ENCODE data around the gene WDR43. TPM values are rescaled to one million over a fixed set of nuclear protein-coding genes. Genes with fewer than 3 reads are reported as not detected.

WDR43 gene
- total RNA-seq, 1 experiment from 2014 or later: 112 TPM

DNA sequence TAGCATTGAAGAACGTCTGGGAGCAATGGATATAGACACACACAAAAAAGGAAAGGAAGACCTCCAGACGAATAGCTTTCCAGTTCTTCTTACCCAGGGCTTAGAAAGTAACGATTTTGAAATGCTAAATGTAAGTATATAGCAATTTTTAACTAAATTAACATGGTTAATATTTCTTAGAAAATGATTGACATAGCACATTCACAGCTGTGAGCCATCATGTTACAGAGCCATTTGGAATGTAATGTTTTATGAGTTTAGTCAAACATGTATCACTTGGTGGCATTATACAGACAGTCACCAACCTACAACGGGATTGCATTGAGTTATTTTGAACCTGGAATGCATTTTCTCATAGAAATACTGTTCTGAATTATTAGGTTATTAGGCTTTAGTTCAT lies 35.1 kb downstream of the WDR43 start:
- Mint-ChIP-seq H3K27me3 (ENCODE audit: low read depth) (no peaks in the 10 kb centered on the region), H3K4me1 (no peaks in the 10 kb centered on the region), H3K9me3 (no peaks in the 10 kb centered on the region), H3K4me3 (no peak overlapping the region), H3K36me3 (peaks cover 83% of the 10 kb centered on the region), H3K27ac (no peak overlapping the region)
- DNase-seq (ENCODE audit: low spot score) (no peak), ATAC-seq (no peak)
- TF ChIP-seq SP1 (CRISPR knock-in tag; conservative IDR thresholded peaks at IDR 0.05) (no peak), MXD4 (CRISPR knock-in tag; IDR thresholded peaks at IDR 0.05; ENCODE audit: borderline replicate concordance) (no peak), OVOL2 (CRISPR knock-in tag; IDR thresholded peaks at IDR 0.05; ENCODE audit: borderline replicate concordance) (no peak), RORB (CRISPR knock-in tag; IDR thresholded peaks at IDR 0.05) (no peak), TP53 (CRISPR knock-in tag; IDR thresholded peaks at IDR 0.05) (no peak)
- TF ChIP-seq, protein P1, sequence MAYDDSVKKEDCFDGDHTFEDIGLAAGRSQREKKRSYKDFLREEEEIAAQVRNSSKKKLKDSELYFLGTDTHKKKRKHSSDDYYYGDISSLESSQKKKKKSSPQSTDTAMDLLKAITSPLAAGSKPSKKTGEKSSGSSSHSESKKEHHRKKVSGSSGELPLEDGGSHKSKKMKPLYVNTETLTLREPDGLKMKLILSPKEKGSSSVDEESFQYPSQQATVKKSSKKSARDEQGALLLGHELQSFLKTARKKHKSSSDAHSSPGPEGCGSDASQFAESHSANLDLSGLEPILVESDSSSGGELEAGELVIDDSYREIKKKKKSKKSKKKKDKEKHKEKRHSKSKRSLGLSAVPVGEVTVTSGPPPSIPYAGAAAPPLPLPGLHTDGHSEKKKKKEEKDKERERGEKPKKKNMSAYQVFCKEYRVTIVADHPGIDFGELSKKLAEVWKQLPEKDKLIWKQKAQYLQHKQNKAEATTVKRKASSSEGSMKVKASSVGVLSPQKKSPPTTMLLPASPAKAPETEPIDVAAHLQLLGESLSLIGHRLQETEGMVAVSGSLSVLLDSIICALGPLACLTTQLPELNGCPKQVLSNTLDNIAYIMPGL (CRISPR knock-in tag; IDR thresholded peaks at IDR 0.05): no peak
- TF ChIP-seq, protein P2, sequence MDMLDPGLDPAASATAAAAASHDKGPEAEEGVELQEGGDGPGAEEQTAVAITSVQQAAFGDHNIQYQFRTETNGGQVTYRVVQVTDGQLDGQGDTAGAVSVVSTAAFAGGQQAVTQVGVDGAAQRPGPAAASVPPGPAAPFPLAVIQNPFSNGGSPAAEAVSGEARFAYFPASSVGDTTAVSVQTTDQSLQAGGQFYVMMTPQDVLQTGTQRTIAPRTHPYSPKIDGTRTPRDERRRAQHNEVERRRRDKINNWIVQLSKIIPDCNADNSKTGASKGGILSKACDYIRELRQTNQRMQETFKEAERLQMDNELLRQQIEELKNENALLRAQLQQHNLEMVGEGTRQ (CRISPR knock-in tag; IDR thresholded peaks at IDR 0.05): no peak
- TF ChIP-seq, protein P3, sequence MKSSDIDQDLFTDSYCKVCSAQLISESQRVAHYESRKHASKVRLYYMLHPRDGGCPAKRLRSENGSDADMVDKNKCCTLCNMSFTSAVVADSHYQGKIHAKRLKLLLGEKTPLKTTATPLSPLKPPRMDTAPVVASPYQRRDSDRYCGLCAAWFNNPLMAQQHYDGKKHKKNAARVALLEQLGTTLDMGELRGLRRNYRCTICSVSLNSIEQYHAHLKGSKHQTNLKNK (CRISPR knock-in tag; IDR thresholded peaks at IDR 0.05): no peak
- TF ChIP-seq, protein P4, sequence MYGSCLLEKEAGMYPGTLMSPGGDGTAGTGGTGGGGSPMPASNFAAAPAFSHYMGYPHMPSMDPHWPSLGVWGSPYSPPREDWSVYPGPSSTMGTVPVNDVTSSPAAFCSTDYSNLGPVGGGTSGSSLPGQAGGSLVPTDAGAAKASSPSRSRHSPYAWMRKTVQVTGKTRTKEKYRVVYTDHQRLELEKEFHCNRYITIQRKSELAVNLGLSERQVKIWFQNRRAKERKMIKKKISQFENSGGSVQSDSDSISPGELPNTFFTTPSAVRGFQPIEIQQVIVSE (CRISPR knock-in tag; IDR thresholded peaks at IDR 0.05; ENCODE audit: borderline replicate concordance): no peak
- CTCF ChIA-PET: no interaction called here
- POLR2A ChIA-PET: no interaction called here

DNA sequence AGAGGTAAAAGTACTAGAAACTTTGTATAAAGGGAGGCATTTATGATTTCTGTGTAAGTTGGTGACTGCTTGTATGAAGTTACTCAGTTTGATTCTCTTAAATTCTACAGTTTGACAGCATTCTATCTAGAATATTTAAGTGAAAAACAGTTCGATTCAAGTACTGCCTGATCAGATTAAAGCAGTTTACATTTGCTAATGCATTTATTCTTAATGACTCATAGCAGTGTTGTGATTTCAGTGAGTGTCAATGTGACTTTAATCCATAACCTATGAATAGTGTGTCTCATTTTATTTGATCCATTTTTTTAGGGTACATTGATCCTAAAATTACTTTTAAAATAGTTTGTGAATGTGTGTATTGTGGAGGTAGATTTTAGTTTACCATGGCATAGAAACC lies 35.7 kb downstream of the WDR43 start:
- ATAC-seq: no peak
- DNase-seq (ENCODE audit: low spot score): no peak
- ChIA-PET CTCF (no interaction called here), POLR2A (no interaction called here)
- no peak overlapping the region for H3K27ac Mint-ChIP-seq
- H3K4me1 Mint-ChIP-seq: no peaks in the 10 kb centered on the region
- peaks cover 80% of the 10 kb centered on the region for H3K36me3 Mint-ChIP-seq
- no peaks in the 10 kb centered on the region for H3K27me3 Mint-ChIP-seq (ENCODE audit: low read depth)
- no peaks in the 10 kb centered on the region for H3K9me3 Mint-ChIP-seq
- H3K4me3 Mint-ChIP-seq: no peak overlapping the region
- TF ChIP-seq ZNF416 (CRISPR knock-in tag; IDR thresholded peaks at IDR 0.05): no peak
- no peak for TF ChIP-seq OVOL2 (CRISPR knock-in tag; IDR thresholded peaks at IDR 0.05; ENCODE audit: borderline replicate concordance)
- TF ChIP-seq CREM (CRISPR knock-in tag; IDR thresholded peaks at IDR 0.05): no peak
- TF ChIP-seq, protein P5, sequence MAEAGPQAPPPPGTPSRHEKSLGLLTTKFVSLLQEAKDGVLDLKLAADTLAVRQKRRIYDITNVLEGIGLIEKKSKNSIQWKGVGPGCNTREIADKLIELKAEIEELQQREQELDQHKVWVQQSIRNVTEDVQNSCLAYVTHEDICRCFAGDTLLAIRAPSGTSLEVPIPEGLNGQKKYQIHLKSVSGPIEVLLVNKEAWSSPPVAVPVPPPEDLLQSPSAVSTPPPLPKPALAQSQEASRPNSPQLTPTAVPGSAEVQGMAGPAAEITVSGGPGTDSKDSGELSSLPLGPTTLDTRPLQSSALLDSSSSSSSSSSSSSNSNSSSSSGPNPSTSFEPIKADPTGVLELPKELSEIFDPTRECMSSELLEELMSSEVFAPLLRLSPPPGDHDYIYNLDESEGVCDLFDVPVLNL (CRISPR knock-in tag; IDR thresholded peaks at IDR 0.05; ENCODE audit: borderline replicate concordance, low read depth): no peak
- TF ChIP-seq, protein P4 (CRISPR knock-in tag; IDR thresholded peaks at IDR 0.05; ENCODE audit: borderline replicate concordance): no peak
- TF ChIP-seq ZNF138 (CRISPR knock-in tag; conservative IDR thresholded peaks at IDR 0.05): no peak
- no peak for TF ChIP-seq SP1 (CRISPR knock-in tag; conservative IDR thresholded peaks at IDR 0.05)
- no peak for TF ChIP-seq CREB1 (CRISPR knock-in tag; IDR thresholded peaks at IDR 0.05)
- TF ChIP-seq, protein P6, sequence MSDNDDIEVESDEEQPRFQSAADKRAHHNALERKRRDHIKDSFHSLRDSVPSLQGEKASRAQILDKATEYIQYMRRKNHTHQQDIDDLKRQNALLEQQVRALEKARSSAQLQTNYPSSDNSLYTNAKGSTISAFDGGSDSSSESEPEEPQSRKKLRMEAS (CRISPR knock-in tag; IDR thresholded peaks at IDR 0.05): no peak
- TF ChIP-seq, protein P7, sequence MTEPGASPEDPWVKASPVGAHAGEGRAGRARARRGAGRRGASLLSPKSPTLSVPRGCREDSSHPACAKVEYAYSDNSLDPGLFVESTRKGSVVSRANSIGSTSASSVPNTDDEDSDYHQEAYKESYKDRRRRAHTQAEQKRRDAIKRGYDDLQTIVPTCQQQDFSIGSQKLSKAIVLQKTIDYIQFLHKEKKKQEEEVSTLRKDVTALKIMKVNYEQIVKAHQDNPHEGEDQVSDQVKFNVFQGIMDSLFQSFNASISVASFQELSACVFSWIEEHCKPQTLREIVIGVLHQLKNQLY (CRISPR knock-in tag; IDR thresholded peaks at IDR 0.05): no peak
- TF ChIP-seq, protein P8, sequence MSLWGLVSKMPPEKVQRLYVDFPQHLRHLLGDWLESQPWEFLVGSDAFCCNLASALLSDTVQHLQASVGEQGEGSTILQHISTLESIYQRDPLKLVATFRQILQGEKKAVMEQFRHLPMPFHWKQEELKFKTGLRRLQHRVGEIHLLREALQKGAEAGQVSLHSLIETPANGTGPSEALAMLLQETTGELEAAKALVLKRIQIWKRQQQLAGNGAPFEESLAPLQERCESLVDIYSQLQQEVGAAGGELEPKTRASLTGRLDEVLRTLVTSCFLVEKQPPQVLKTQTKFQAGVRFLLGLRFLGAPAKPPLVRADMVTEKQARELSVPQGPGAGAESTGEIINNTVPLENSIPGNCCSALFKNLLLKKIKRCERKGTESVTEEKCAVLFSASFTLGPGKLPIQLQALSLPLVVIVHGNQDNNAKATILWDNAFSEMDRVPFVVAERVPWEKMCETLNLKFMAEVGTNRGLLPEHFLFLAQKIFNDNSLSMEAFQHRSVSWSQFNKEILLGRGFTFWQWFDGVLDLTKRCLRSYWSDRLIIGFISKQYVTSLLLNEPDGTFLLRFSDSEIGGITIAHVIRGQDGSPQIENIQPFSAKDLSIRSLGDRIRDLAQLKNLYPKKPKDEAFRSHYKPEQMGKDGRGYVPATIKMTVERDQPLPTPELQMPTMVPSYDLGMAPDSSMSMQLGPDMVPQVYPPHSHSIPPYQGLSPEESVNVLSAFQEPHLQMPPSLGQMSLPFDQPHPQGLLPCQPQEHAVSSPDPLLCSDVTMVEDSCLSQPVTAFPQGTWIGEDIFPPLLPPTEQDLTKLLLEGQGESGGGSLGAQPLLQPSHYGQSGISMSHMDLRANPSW (CRISPR knock-in tag; conservative IDR thresholded peaks at IDR 0.05; ENCODE audit: low read depth): no peak
- TF ChIP-seq, protein P9, sequence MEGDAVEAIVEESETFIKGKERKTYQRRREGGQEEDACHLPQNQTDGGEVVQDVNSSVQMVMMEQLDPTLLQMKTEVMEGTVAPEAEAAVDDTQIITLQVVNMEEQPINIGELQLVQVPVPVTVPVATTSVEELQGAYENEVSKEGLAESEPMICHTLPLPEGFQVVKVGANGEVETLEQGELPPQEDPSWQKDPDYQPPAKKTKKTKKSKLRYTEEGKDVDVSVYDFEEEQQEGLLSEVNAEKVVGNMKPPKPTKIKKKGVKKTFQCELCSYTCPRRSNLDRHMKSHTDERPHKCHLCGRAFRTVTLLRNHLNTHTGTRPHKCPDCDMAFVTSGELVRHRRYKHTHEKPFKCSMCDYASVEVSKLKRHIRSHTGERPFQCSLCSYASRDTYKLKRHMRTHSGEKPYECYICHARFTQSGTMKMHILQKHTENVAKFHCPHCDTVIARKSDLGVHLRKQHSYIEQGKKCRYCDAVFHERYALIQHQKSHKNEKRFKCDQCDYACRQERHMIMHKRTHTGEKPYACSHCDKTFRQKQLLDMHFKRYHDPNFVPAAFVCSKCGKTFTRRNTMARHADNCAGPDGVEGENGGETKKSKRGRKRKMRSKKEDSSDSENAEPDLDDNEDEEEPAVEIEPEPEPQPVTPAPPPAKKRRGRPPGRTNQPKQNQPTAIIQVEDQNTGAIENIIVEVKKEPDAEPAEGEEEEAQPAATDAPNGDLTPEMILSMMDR (IDR thresholded peaks at IDR 0.05): no peak
- TF ChIP-seq, protein P10, sequence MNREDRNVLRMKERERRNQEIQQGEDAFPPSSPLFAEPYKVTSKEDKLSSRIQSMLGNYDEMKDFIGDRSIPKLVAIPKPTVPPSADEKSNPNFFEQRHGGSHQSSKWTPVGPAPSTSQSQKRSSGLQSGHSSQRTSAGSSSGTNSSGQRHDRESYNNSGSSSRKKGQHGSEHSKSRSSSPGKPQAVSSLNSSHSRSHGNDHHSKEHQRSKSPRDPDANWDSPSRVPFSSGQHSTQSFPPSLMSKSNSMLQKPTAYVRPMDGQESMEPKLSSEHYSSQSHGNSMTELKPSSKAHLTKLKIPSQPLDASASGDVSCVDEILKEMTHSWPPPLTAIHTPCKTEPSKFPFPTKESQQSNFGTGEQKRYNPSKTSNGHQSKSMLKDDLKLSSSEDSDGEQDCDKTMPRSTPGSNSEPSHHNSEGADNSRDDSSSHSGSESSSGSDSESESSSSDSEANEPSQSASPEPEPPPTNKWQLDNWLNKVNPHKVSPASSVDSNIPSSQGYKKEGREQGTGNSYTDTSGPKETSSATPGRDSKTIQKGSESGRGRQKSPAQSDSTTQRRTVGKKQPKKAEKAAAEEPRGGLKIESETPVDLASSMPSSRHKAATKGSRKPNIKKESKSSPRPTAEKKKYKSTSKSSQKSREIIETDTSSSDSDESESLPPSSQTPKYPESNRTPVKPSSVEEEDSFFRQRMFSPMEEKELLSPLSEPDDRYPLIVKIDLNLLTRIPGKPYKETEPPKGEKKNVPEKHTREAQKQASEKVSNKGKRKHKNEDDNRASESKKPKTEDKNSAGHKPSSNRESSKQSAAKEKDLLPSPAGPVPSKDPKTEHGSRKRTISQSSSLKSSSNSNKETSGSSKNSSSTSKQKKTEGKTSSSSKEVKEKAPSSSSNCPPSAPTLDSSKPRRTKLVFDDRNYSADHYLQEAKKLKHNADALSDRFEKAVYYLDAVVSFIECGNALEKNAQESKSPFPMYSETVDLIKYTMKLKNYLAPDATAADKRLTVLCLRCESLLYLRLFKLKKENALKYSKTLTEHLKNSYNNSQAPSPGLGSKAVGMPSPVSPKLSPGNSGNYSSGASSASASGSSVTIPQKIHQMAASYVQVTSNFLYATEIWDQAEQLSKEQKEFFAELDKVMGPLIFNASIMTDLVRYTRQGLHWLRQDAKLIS (CRISPR knock-in tag; IDR thresholded peaks at IDR 0.05; ENCODE audit: borderline replicate concordance): no peak

Measured in WTC11 (cell line).